ENCODE results near the gene SIRPA. TPM values are rescaled to one million over a fixed set of nuclear protein-coding genes. Genes with fewer than 3 reads are reported as not detected.

The SIRPA gene
- total RNA-seq, 3 donors from 2014 or later (not counting 1 experiment from before 2014, with no cell fraction given), result 1.3 to 7.5 (median 2.3) TPM

DNA sequence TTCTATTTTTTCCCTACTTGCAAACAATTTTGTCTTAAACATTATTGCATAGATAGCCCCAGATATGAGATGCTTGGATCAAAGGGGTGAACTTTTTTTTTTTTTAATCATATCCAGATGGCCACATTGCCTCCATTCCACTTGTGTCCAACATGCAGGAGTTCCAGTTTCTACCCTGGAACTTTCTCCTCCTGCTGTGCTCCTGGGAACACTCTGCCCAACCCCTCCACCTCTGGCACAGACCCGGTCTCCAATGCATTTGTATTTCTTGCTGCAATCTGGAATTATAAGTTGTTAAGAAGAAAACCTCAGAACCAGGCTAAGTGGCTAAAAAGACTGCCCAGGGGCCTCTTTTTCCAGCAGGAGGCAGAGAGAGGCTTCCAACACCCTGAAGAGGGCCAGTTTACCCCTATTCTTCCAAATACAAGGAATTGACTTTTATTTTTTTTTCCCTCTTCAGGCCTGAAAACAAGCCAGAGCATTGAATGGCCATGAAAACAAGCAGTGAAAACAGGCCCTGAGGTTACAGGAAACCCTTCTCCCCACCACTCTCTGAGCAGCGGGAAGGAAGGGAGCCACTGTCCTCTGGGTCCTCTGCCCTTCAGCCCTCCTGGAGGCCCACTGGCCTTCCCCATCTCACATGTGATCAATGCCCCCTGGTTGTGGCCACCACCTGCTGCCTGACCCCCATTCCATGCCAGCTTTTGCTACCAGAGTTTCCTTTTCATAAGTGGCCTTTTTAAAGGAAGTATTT is 54.3 kb downstream of the SIRPA start:
- H3K9me3 ChIP-seq (ENCODE audit: control insufficient read depth, insufficient read depth, low read length), result no peaks in the 10 kb centered on the region
- no peaks in the 10 kb centered on the region for H3K4me1 Mint-ChIP-seq
- 71% methylated on average over 2 of the region's 2 CpGs for WGBS (ENCODE audit: insufficient coverage)
- no peaks in the 10 kb centered on the region for H3K36me3 Mint-ChIP-seq
- H3K36me3 ChIP-seq (ENCODE audit: control insufficient read depth, insufficient read depth, low read length), result no peaks in the 10 kb centered on the region
- H3K4me1 ChIP-seq (ENCODE audit: control insufficient read depth, insufficient read depth, low read length), result peaks cover 10% of the 10 kb centered on the region
- no peak overlapping the region for H3K4me3 Mint-ChIP-seq
- ATAC-seq (no peak), DNase-seq (no peak)
- H3K9me3 Mint-ChIP-seq, result no peaks in the 10 kb centered on the region
- no peak overlapping the region for H3K27ac Mint-ChIP-seq
- TF ChIP-seq, protein P1, sequence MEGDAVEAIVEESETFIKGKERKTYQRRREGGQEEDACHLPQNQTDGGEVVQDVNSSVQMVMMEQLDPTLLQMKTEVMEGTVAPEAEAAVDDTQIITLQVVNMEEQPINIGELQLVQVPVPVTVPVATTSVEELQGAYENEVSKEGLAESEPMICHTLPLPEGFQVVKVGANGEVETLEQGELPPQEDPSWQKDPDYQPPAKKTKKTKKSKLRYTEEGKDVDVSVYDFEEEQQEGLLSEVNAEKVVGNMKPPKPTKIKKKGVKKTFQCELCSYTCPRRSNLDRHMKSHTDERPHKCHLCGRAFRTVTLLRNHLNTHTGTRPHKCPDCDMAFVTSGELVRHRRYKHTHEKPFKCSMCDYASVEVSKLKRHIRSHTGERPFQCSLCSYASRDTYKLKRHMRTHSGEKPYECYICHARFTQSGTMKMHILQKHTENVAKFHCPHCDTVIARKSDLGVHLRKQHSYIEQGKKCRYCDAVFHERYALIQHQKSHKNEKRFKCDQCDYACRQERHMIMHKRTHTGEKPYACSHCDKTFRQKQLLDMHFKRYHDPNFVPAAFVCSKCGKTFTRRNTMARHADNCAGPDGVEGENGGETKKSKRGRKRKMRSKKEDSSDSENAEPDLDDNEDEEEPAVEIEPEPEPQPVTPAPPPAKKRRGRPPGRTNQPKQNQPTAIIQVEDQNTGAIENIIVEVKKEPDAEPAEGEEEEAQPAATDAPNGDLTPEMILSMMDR (IDR thresholded peaks at IDR 0.05), result no peak
- intact Hi-C loops (cut with micrococcal nuclease), result no loop called here
- peaks cover 29 to 42% of the 10 kb centered on the region in 2 donors for H3K27me3 Mint-ChIP-seq (ENCODE audit: low read depth in 2 of 2)
- H3K27me3 ChIP-seq (ENCODE audit: control insufficient read depth, insufficient read depth, low read length), result no peaks in the 10 kb centered on the region
- H3K27ac ChIP-seq (ENCODE audit: low read length), result no peak overlapping the region
- H3K4me3 ChIP-seq (ENCODE audit: low read length), result no peak overlapping the region

GRCh38 chr20:1950836-1951235 is 55.6 kb downstream of the SIRPA start:
- intact Hi-C loops (cut with micrococcal nuclease), result no loop called here
- Histone ChIP-seq H3K36me3 (ENCODE audit: control insufficient read depth, insufficient read depth, low read length) (no peaks in the 10 kb centered on the region), H3K27me3 (ENCODE audit: control insufficient read depth, insufficient read depth, low read length) (no peaks in the 10 kb centered on the region), H3K4me1 (ENCODE audit: control insufficient read depth, insufficient read depth, low read length) (peaks cover 6% of the 10 kb centered on the region), H3K27ac (ENCODE audit: low read length) (no peak overlapping the region), H3K4me3 (ENCODE audit: low read length) (no peak overlapping the region), H3K9me3 (ENCODE audit: control insufficient read depth, insufficient read depth, low read length) (no peaks in the 10 kb centered on the region)
- TF ChIP-seq, protein P1 (IDR thresholded peaks at IDR 0.05), result no peak
- no peak overlapping the region for H3K4me3 Mint-ChIP-seq
- no peaks in the 10 kb centered on the region for H3K4me1 Mint-ChIP-seq
- no peak overlapping the region for H3K27ac Mint-ChIP-seq
- 85% methylated on average over 7 of the region's 7 CpGs for WGBS (ENCODE audit: insufficient coverage)
- DNase-seq, result no peak
- no peaks in the 10 kb centered on the region for H3K9me3 Mint-ChIP-seq
- H3K36me3 Mint-ChIP-seq, result no peaks in the 10 kb centered on the region
- ATAC-seq, result no peak
- peaks cover 28 to 42% of the 10 kb centered on the region in 2 donors for H3K27me3 Mint-ChIP-seq (ENCODE audit: low read depth in 2 of 2)

DNA sequence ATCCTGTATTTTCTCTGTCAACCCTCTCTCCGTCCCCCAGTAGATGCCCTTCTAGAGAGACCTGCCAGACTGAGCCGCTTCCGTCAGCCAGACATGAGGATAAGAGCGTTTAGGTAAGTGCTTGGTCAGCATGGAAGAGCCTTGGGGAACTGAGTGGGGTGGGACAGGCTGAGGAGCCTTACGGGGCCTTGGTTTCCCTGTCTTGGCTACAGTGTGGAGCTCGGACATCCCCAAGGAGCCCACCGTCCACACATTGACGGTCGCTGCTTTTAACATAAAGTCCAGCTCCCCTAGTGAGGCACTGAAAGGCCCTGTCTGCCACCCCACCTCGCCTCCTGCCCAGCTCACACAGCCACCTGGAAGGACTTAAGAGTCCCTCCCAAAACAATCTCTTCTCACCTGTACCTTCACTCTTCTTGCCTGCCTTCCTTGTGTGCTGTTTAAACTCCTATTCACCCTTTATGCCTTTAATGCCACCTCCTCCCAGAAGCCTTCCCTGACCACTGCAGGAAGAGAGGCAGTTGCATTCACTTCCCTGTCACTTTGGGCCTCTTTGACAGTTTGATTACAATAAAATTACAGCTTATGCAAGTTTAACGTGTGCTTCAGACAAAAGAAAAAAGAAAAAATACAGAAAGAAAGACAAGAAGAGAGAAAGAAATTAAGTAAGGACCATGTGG is 56.4 kb downstream of the SIRPA start:
- TF ChIP-seq, protein P1 (IDR thresholded peaks at IDR 0.05), result no peak
- Histone ChIP-seq H3K9me3 (ENCODE audit: control insufficient read depth, insufficient read depth, low read length) (no peaks in the 10 kb centered on the region), H3K27ac (ENCODE audit: low read length) (no peak overlapping the region), H3K36me3 (ENCODE audit: control insufficient read depth, insufficient read depth, low read length) (no peaks in the 10 kb centered on the region), H3K4me3 (ENCODE audit: low read length) (no peak overlapping the region), H3K27me3 (ENCODE audit: control insufficient read depth, insufficient read depth, low read length) (no peaks in the 10 kb centered on the region), H3K4me1 (ENCODE audit: control insufficient read depth, insufficient read depth, low read length) (peaks cover 6% of the 10 kb centered on the region)
- Mint-ChIP-seq H3K9me3 (no peaks in the 10 kb centered on the region), H3K27ac (no peak overlapping the region), H3K4me3 (no peak overlapping the region), H3K27me3 (ENCODE audit: low read depth in 2 of 2) (peaks cover 28 to 37% of the 10 kb centered on the region in 2 donors), H3K36me3 (no peaks in the 10 kb centered on the region), H3K4me1 (no peaks in the 10 kb centered on the region)
- 85% methylated on average over 11 of the region's 11 CpGs for WGBS (ENCODE audit: insufficient coverage)
- intact Hi-C loops (cut with micrococcal nuclease), result no loop called here
- ATAC-seq (no peak), DNase-seq (no peak)

All from natural killer cell (primary cell).